Smooth muscle cell (in vitro differentiated cells): ENCODE results near the gene CAPS. TPM values are rescaled to one million over a fixed set of nuclear protein-coding genes. Genes with fewer than 3 reads are reported as not detected.
A peak's percentile ranks its signal among the peaks of the same experiment; 100 is the strongest.

Experiments used
- DNase-seq: peaks from one replicate; lab custom pipeline; 2025; ENCODE audit not compliant: unreplicated experiment; lab: John Stamatoyannopoulos, UW
- H2AFZ ChIP-seq: fragments of 200-600 bp; sonication (generic); 2 replicates; pipeline ENCODE4 v1.6.0; 2016; ENCODE audit warnings: antibody characterized with exemption, low read depth, mild to moderate bottlenecking
- H3F3A ChIP-seq: fragments of 200-600 bp; sonication (generic); 2 replicates; pipeline ENCODE4 v1.6.0; 2017; ENCODE audit warnings: antibody characterized with exemption, low read depth
- H3K27ac ChIP-seq: fragments of 200-600 bp; sonication (generic); 2 replicates; pipeline ENCODE4 v1.5.1; 2016; ENCODE audit warnings: low read depth, mild to moderate bottlenecking
- H3K27me3 ChIP-seq: fragments of 200-600 bp; sonication (generic); 2 replicates; pipeline ENCODE4 v1.6.1; 2016; ENCODE audit warnings: low read depth, mild to moderate bottlenecking
- H3K36me3 ChIP-seq: fragments of 200-600 bp; sonication (generic); 2 replicates; pipeline ENCODE4 v1.5.1; 2016; ENCODE audit warnings: low read depth
- H3K4me1 ChIP-seq: fragments of 200-600 bp; sonication (generic); 2 replicates; pipeline ENCODE4 v1.5.1; 2016; ENCODE audit warnings: low read depth
- H3K4me2 ChIP-seq: fragments of 200-600 bp; sonication (generic); 2 replicates; pipeline ENCODE4 v1.6.0; 2016; ENCODE audit warnings: mild to moderate bottlenecking
- H3K4me3 ChIP-seq: fragments of 200-600 bp; sonication (generic); 2 replicates; pipeline ENCODE4 v1.5.1; 2016; ENCODE audit warnings: mild to moderate bottlenecking
- H3K79me2 ChIP-seq: fragments of 200-600 bp; sonication (generic); 2 replicates; pipeline ENCODE4 v1.6.0; 2016; ENCODE audit warnings: low read depth, mild to moderate bottlenecking
- H3K9ac ChIP-seq: fragments of 200-600 bp; sonication (generic); 2 replicates; pipeline ENCODE4 v1.6.0; 2016; ENCODE audit warnings: low read depth
- H3K9me3 ChIP-seq: fragments of 200-600 bp; sonication (generic); replicated peaks from 2 replicates; pipeline ENCODE4 v1.5.1; 2016; ENCODE audit warnings: low read depth
- H4K20me1 ChIP-seq: fragments of 200-600 bp; sonication (generic); 2 replicates; pipeline ENCODE4 v1.6.0; 2016; ENCODE audit warnings: low read depth
- WGBS: methylation state at CpG from one replicate; pipeline ENCODE4 v1.1.7; 2016; ENCODE audit warnings: low lambda C conversion rate; 5-methylcytosine and 5-hydroxymethylcytosine counted together
- polyA plus RNA-seq: library from polyadenylated mRNA; unstranded; fragments of >200 nt; fragmentation: Nextera tagmentation; extraction: Ambion mirVana; gene quantifications from 2 replicates; pipeline ENCODE4 v1.2.1, GENCODE V29; 2016
- total RNA-seq: library from RNA; depleted of rRNA; stranded (reverse); fragments of >200 nt; gene quantifications from 2 replicates; pipeline ENCODE4 v1.2.3, GENCODE V29; 2014
- TF ChIP-seq, protein P1 (sequence below): fragments of 200-600 bp; sonication (generic); IDR thresholded peaks from 2 replicates; pipeline ENCODE4 v1.5.1; 2017; ENCODE audit warnings: borderline replicate concordance, mild to moderate bottlenecking, antibody characterized with exemption; ENCODE audit not compliant: insufficient read depth, poor library complexity, severe bottlenecking

CAPS gene
- total and polyA plus RNA-seq, 2 experiments from 2014 or later = 5.1 to 17.3 TPM

DNA sequence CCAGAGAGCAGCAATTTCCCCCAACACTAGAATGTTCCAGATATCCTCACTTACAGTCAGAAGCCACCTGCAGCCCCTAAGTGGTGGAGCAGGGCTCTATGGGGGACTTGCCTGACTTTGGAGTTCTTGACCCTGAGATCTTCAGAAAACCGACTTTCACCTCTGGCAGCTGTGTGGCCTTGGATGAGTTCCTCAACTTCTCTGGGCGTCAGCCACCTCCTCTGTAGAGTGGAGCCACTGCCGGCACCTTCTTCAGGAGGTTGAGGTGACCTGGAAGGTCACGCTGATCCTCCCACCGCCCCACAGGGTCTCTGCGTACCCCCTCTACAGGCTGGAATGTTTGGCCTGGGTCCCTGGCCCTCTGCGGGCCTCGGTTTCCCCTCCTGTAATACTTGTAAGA is 36.6 kb upstream of the CAPS start:
- TF ChIP-seq, protein P1, sequence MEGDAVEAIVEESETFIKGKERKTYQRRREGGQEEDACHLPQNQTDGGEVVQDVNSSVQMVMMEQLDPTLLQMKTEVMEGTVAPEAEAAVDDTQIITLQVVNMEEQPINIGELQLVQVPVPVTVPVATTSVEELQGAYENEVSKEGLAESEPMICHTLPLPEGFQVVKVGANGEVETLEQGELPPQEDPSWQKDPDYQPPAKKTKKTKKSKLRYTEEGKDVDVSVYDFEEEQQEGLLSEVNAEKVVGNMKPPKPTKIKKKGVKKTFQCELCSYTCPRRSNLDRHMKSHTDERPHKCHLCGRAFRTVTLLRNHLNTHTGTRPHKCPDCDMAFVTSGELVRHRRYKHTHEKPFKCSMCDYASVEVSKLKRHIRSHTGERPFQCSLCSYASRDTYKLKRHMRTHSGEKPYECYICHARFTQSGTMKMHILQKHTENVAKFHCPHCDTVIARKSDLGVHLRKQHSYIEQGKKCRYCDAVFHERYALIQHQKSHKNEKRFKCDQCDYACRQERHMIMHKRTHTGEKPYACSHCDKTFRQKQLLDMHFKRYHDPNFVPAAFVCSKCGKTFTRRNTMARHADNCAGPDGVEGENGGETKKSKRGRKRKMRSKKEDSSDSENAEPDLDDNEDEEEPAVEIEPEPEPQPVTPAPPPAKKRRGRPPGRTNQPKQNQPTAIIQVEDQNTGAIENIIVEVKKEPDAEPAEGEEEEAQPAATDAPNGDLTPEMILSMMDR = no peak
- WGBS = 90% methylated on average over 8 of the region's 8 CpGs
- Histone ChIP-seq H3K79me2 (no peaks in the 10 kb centered on the region), H3K36me3 (no peaks in the 10 kb centered on the region), H2AFZ (no peak overlapping the region), H4K20me1 (no peaks in the 10 kb centered on the region), H3K9me3 (no peaks in the 10 kb centered on the region), H3F3A (no peaks in the 10 kb centered on the region), H3K27ac (no peak overlapping the region), H3K9ac (no peak overlapping the region), H3K4me1 (peaks cover 10% of the 10 kb centered on the region), H3K4me2 (no peak overlapping the region), H3K27me3 (no peaks in the 10 kb centered on the region), H3K4me3 (no peak overlapping the region)
- DNase-seq = no peak

DNA sequence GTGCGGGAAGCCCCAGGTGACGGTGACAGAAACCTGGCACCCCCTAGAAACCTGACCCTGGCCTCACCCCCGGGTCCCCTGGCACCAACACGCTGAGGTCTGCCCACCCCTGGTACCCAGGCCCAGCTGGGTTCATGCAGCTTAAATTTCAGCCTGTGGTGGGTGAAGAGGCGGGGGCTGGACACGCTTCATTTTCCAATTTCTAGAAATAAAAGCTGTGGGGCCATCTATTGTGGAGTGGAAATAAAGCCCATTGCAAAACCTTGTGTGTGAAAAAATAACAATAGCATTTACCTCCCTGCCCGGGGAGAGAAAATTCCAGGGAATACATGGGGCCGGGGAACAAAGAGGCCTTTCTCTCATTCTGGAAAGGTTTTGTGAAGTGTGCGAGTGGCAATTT is 36.2 kb upstream of the CAPS start:
- H4K20me1 ChIP-seq = no peaks in the 10 kb centered on the region

DNA sequence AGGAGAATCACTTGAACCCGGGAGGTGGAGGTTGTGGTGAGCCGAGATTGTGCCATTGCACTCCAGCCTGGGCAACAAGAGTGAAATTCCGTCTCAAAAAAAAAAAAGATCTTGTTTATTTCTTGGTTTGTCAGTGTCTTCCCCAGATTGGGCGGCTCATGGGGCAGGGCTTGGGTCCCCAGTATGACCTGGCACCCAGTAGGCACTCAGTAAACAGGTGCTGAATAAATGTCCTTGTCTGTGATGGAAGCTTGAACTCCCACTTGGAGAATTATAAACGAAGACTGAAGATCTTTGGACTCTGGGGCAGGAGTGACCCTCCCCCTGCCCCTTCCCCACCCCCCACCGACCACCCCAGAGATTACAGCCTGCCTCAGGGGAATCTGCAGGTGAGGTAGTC is 33.9 kb upstream of the CAPS start:
- Histone ChIP-seq H3F3A (no peaks in the 10 kb centered on the region), H4K20me1 (no peaks in the 10 kb centered on the region), H3K9ac (no peak overlapping the region), H3K27me3 (no peaks in the 10 kb centered on the region), H3K4me1 (peaks cover 10% of the 10 kb centered on the region), H3K4me3 (no peak overlapping the region), H3K9me3 (no peaks in the 10 kb centered on the region), H3K79me2 (no peaks in the 10 kb centered on the region), H3K27ac (no peak overlapping the region), H3K4me2 (peak overlapping the region; percentile 64), H3K36me3 (no peaks in the 10 kb centered on the region), H2AFZ (no peak overlapping the region)
- WGBS = 60% methylated on average over 6 of the region's 6 CpGs
- TF ChIP-seq, protein P1 = no peak
- DNase-seq = no peak

More for the DNA sequence above, 36.2 kb upstream of the CAPS start:
- no peak for DNase-seq
- Histone ChIP-seq H2AFZ (no peak overlapping the region), H3K4me1 (peaks cover 10% of the 10 kb centered on the region), H3K4me3 (no peak overlapping the region), H3K36me3 (no peaks in the 10 kb centered on the region), H3K79me2 (no peaks in the 10 kb centered on the region), H3K9me3 (no peaks in the 10 kb centered on the region), H3K4me2 (no peak overlapping the region), H3K9ac (no peak overlapping the region), H3K27ac (no peak overlapping the region), H3K27me3 (no peaks in the 10 kb centered on the region), H3F3A (no peaks in the 10 kb centered on the region)
- WGBS = 93% methylated on average over 9 of the region's 9 CpGs
- TF ChIP-seq, protein P1 = no peak

DNA sequence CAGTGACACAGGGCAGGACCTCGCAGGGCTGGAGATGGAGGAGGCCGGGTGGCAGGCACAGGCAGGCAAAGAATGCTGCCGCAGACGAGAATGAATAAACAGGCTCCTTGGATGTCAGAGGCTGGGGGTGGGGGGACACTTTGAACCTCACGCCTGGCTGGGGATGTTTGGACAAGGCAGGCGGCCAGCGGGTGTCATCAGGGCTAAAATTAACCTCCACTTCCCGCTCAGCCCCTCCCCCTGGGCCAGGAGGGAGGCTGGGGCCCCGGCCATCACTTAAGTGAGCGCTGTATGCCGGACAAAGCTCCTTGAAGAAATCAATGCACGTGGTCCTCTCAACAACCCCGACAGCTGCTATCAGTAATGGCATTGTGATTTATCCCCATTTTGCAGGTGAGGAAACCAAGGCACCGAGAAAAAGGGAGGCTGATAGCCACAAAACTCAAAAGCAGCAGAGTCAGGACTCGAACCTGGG is 33.4 kb upstream of the CAPS start:
- Histone ChIP-seq H3K27me3 (no peaks in the 10 kb centered on the region), H3K9ac (no peak overlapping the region), H3F3A (no peaks in the 10 kb centered on the region), H2AFZ (no peak overlapping the region), H3K4me3 (no peak overlapping the region), H4K20me1 (no peaks in the 10 kb centered on the region), H3K36me3 (no peaks in the 10 kb centered on the region), H3K27ac (no peak overlapping the region), H3K4me1 (peaks cover 10% of the 10 kb centered on the region), H3K79me2 (no peaks in the 10 kb centered on the region), H3K4me2 (peak overlapping the region; percentile 53), H3K9me3 (no peaks in the 10 kb centered on the region)
- TF ChIP-seq, protein P1 = no peak
- peak; percentile 41 for DNase-seq
- WGBS = 24% methylated on average over 15 of the region's 15 CpGs
